NCI-H2227 (cell line): ENCODE measurements around the gene ZP3.
"Not testable (repeated sequence)": the region's sequence is repeated elsewhere in the genome, so short reads cannot be mapped to it uniquely, and the experiment has no call there.

ENCODE experiments used
- DNase-seq: peaks from one replicate; lab custom pipeline; 2025; ENCODE audit not compliant: unreplicated experiment; lab: John Stamatoyannopoulos, UW

ZP3 gene

GRCh38 chr7:76480403-76481253 lies 55.9 kb downstream of the ZP3 start:
- not testable (repeated sequence) for DNase-seq

- DNase-seq = not testable (repeated sequence)
Observed at GRCh38 chr7:76482660-76483059, 57.9 kb downstream of the ZP3 start.

DNA sequence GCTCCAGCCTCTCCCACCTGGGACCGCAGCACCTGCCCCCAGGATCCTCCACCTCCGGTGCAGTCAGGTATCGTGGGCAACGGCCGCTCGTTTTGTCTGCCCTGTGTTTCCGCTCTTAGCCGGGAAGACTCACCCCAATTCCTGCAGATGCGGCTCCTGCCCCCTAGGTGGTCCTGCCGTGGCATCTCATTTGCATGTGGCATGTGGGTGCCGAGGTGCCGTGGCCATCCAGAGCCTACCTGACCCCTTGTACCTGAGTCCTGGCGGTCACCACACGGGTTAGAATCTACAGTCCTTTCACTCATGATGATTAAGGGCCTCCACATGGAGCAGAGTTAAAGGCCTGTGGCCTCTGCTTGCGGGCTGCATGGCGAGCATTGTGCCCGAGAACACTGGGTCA lies 58.3 kb downstream of the ZP3 start:
- DNase-seq = not testable (repeated sequence)

- not testable (repeated sequence) for DNase-seq
Observed at GRCh38 chr7:76484456-76484855, 59.7 kb downstream of the ZP3 start.

- not testable (repeated sequence) for DNase-seq
Observed at GRCh38 chr7:76485822-76486610, 61.3 kb downstream of the ZP3 start.

DNA sequence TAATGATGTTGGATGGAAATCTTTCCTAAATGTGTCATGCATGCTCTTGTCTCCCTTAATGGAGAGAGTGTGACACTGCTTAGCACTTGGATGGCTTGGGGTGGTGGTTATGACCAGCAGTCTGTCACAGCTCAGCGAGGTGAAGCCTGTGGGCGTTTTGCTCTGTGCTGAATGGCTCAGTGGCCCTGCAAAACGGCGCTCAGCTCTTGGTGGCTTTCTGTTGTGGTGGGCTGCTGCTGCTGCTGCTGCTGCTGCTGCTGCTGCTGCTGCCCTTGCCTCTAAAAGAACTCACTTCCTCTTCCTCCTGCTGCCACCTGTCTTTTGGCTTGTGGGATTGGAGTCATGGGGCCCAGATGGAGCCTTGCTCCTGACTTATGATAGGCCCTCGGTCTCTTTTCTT lies 61.9 kb downstream of the ZP3 start:
- not testable (repeated sequence) for DNase-seq

GRCh38 chr7:76487969-76488368 lies 63.2 kb downstream of the ZP3 start:
- DNase-seq = not testable (repeated sequence)
